ENCODE measurements around the gene RIPOR2. TPM values are rescaled to one million over a fixed set of nuclear protein-coding genes. Genes with fewer than 3 reads are reported as not detected.

RIPOR2 gene
- polyA plus RNA-seq, 3 donors, result 154 to 181 (median 179) TPM

GRCh38 chr6:24840187-24840586 is 95.6 kb downstream of the RIPOR2 start:
- peaks cover 86 to 96% of the 10 kb centered on the region in 2 donors for H3K36me3 Mint-ChIP-seq
- H3K27ac Mint-ChIP-seq, result peak overlapping the region in 2 of 7 donors; percentile 27 to 37
- no peak overlapping the region for H3K4me3 Mint-ChIP-seq
- H3K36me3 ChIP-seq (replicated peaks in 1 of 2; ENCODE audit: control insufficient read depth in 1 of 2, insufficient read depth in 2 of 2, low read length in 2 of 2), result peaks cover 84 to 100% of the 10 kb centered on the region in 2 donors
- no peak overlapping the region for H3K9ac ChIP-seq (ENCODE audit: insufficient read depth, low read length, poor library complexity, severe bottlenecking)
- TF ChIP-seq, protein P1, sequence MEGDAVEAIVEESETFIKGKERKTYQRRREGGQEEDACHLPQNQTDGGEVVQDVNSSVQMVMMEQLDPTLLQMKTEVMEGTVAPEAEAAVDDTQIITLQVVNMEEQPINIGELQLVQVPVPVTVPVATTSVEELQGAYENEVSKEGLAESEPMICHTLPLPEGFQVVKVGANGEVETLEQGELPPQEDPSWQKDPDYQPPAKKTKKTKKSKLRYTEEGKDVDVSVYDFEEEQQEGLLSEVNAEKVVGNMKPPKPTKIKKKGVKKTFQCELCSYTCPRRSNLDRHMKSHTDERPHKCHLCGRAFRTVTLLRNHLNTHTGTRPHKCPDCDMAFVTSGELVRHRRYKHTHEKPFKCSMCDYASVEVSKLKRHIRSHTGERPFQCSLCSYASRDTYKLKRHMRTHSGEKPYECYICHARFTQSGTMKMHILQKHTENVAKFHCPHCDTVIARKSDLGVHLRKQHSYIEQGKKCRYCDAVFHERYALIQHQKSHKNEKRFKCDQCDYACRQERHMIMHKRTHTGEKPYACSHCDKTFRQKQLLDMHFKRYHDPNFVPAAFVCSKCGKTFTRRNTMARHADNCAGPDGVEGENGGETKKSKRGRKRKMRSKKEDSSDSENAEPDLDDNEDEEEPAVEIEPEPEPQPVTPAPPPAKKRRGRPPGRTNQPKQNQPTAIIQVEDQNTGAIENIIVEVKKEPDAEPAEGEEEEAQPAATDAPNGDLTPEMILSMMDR (IDR thresholded peaks at IDR 0.05), result no peak
- peaks cover 100% of the 10 kb centered on the region for H4K20me1 ChIP-seq (ENCODE audit: insufficient read depth, low read length)
- no peaks in the 10 kb centered on the region for H3K9me3 ChIP-seq (replicated peaks in 1 of 2; ENCODE audit: control insufficient read depth in 1 of 2, insufficient read depth in 1 of 2, low read length in 2 of 2)
- WGBS (ENCODE audit: insufficient coverage), result 100% methylated on average over 1 of the region's 2 CpGs
- no peaks in the 10 kb centered on the region for H3K4me1 ChIP-seq (ENCODE audit: control insufficient read depth in 1 of 2, insufficient read depth in 2 of 2, low read length in 2 of 2)
- peaks cover 15% of the 10 kb centered on the region for H3K79me2 ChIP-seq (ENCODE audit: insufficient read depth, low read length)
- no peaks in the 10 kb centered on the region for H3K9me3 Mint-ChIP-seq
- H3K4me1 Mint-ChIP-seq, result no peaks in the 10 kb centered on the region
- DNase-seq, result no peak
- H3K27me3 Mint-ChIP-seq (ENCODE audit: low read depth in 3 of 3), result no peaks in the 10 kb centered on the region
- no peak overlapping the region for H2AFZ ChIP-seq (ENCODE audit: insufficient read depth, low read depth, low read length, poor library complexity, severe bottlenecking)
- H3K27ac ChIP-seq (ENCODE audit: low read depth in 1 of 2, low read length in 2 of 2), result peak overlapping the region in 1 of 2 donors; percentile 22
- no peaks in the 10 kb centered on the region for H3K27me3 ChIP-seq (ENCODE audit: control insufficient read depth in 2 of 2, insufficient read depth in 2 of 2, low read length in 2 of 2)
- intact Hi-C loops (cut with micrococcal nuclease), result no loop called here
- H3K4me3 ChIP-seq (replicated peaks in 1 of 3; ENCODE audit: low read depth in 2 of 3, low read length in 3 of 3), result no peak overlapping the region
- no peak overlapping the region for H3K4me2 ChIP-seq (replicated peaks; ENCODE audit: extremely low read depth, low read length, poor library complexity, severe bottlenecking)

GRCh38 chr6:24838994-24839393 is 96.8 kb downstream of the RIPOR2 start:
- Histone ChIP-seq H3K79me2 (ENCODE audit: insufficient read depth, low read length) (peaks cover 15% of the 10 kb centered on the region), H3K4me3 (replicated peaks in 1 of 3; ENCODE audit: low read depth in 2 of 3, low read length in 3 of 3) (no peak overlapping the region), H3K27ac (ENCODE audit: low read depth in 1 of 2, low read length in 2 of 2) (no peak overlapping the region), H4K20me1 (ENCODE audit: insufficient read depth, low read length) (peaks cover 100% of the 10 kb centered on the region), H2AFZ (ENCODE audit: insufficient read depth, low read depth, low read length, poor library complexity, severe bottlenecking) (no peak overlapping the region), H3K4me2 (replicated peaks; ENCODE audit: extremely low read depth, low read length, poor library complexity, severe bottlenecking) (no peak overlapping the region), H3K9me3 (replicated peaks in 1 of 2; ENCODE audit: control insufficient read depth in 1 of 2, insufficient read depth in 1 of 2, low read length in 2 of 2) (no peaks in the 10 kb centered on the region), H3K27me3 (ENCODE audit: control insufficient read depth in 2 of 2, insufficient read depth in 2 of 2, low read length in 2 of 2) (no peaks in the 10 kb centered on the region), H3K9ac (ENCODE audit: insufficient read depth, low read length, poor library complexity, severe bottlenecking) (no peak overlapping the region), H3K4me1 (ENCODE audit: control insufficient read depth in 1 of 2, insufficient read depth in 2 of 2, low read length in 2 of 2) (no peaks in the 10 kb centered on the region), H3K36me3 (replicated peaks in 1 of 2; ENCODE audit: control insufficient read depth in 1 of 2, insufficient read depth in 2 of 2, low read length in 2 of 2) (peaks cover 86 to 100% of the 10 kb centered on the region in 2 donors)
- H3K27ac Mint-ChIP-seq, result peak overlapping the region in 1 of 7 donors; percentile 33
- DNase-seq, result no peak
- WGBS (ENCODE audit: insufficient coverage), result 93% methylated on average over 3 of the region's 5 CpGs
- no peaks in the 10 kb centered on the region for H3K9me3 Mint-ChIP-seq
- H3K4me3 Mint-ChIP-seq, result no peak overlapping the region
- intact Hi-C loops (cut with micrococcal nuclease), result no loop called here
- no peaks in the 10 kb centered on the region for H3K4me1 Mint-ChIP-seq
- peaks cover 89 to 96% of the 10 kb centered on the region in 2 donors for H3K36me3 Mint-ChIP-seq
- no peaks in the 10 kb centered on the region for H3K27me3 Mint-ChIP-seq (ENCODE audit: low read depth in 3 of 3)
- TF ChIP-seq, protein P1 (IDR thresholded peaks at IDR 0.05), result no peak

Data from CD14-positive monocyte (primary cell).